WTC11 (cell line): Measurements from ENCODE around the gene TPT1.

Source experiments
- FOXK1 ChIP-seq: sonication (generic); formaldehyde crosslinking; IDR thresholded peaks from 2 replicates; pipeline ENCODE4 v1.8.0; 2022; ENCODE audit warnings: mild to moderate bottlenecking, moderate library complexity, missing genetic modification reagents
- NFE2L1 ChIP-seq: sonication (generic); formaldehyde crosslinking; IDR thresholded peaks from 2 replicates; pipeline ENCODE4 v1.8.1; 2023; ENCODE audit warnings: missing genetic modification reagents
- TCF7 ChIP-seq: sonication (generic); formaldehyde crosslinking; IDR thresholded peaks from 2 replicates; pipeline ENCODE4 v1.8.0; 2022; ENCODE audit warnings: mild to moderate bottlenecking, low read depth, missing genetic modification reagents, moderate library complexity
- TEAD4 ChIP-seq: sonication (generic); formaldehyde crosslinking; IDR thresholded peaks from 2 replicates; pipeline ENCODE4 v1.8.0; 2022; ENCODE audit warnings: mild to moderate bottlenecking, missing genetic modification reagents
- ZNF138 ChIP-seq: sonication (generic); formaldehyde crosslinking; conservative IDR thresholded peaks from 2 replicates; pipeline ENCODE4 v1.8.1; 2022; ENCODE audit warnings: mild to moderate bottlenecking, moderate library complexity, missing genetic modification reagents
- TF ChIP-seq, protein P1 (sequence below): sonication (generic); formaldehyde crosslinking; IDR thresholded peaks from 2 replicates; pipeline ENCODE4 v1.8.0; 2022; ENCODE audit warnings: missing genetic modification reagents
- TF ChIP-seq, protein P2 (sequence below): fragments of 200-600 bp; IDR thresholded peaks from 2 replicates; pipeline ENCODE4 v1.8.0; 2022; ENCODE audit warnings: antibody characterized with exemption
- TF ChIP-seq, protein P3 (sequence below): sonication (generic); formaldehyde crosslinking; IDR thresholded peaks from 2 replicates; pipeline ENCODE4 v1.8.0; 2022; ENCODE audit warnings: mild to moderate bottlenecking, missing genetic modification reagents
- TF ChIP-seq, protein P4 (sequence below): sonication (generic); formaldehyde crosslinking; IDR thresholded peaks from 2 replicates; pipeline ENCODE4 v1.8.1; 2022; ENCODE audit warnings: mild to moderate bottlenecking, moderate library complexity, missing genetic modification reagents
- TF ChIP-seq, protein P5 (sequence below): fragments of 250-450 bp; sonication (Bioruptor Pico); IDR thresholded peaks from 2 replicates; pipeline ENCODE4 v1.9.0; 2021; ENCODE audit warnings: mild to moderate bottlenecking
- TF ChIP-seq, protein P6 (sequence below): sonication (generic); formaldehyde crosslinking; IDR thresholded peaks from 2 replicates; pipeline ENCODE4 v1.8.0; 2022; ENCODE audit warnings: mild to moderate bottlenecking, missing genetic modification reagents
- TF ChIP-seq, protein P7 (sequence below): sonication (generic); formaldehyde crosslinking; IDR thresholded peaks from 2 replicates; pipeline ENCODE4 v1.8.1; 2022; ENCODE audit warnings: low read depth, missing genetic modification reagents, borderline replicate concordance
- TF ChIP-seq, protein P8 (sequence below): sonication (generic); formaldehyde crosslinking; IDR thresholded peaks from 2 replicates; pipeline ENCODE4 v1.8.1; 2022; ENCODE audit warnings: missing genetic modification reagents, borderline replicate concordance
- TF ChIP-seq, protein P9 (sequence below): sonication (generic); formaldehyde crosslinking; IDR thresholded peaks from 2 replicates; pipeline ENCODE4 v1.8.0; 2022; ENCODE audit warnings: mild to moderate bottlenecking, missing genetic modification reagents

DNA sequence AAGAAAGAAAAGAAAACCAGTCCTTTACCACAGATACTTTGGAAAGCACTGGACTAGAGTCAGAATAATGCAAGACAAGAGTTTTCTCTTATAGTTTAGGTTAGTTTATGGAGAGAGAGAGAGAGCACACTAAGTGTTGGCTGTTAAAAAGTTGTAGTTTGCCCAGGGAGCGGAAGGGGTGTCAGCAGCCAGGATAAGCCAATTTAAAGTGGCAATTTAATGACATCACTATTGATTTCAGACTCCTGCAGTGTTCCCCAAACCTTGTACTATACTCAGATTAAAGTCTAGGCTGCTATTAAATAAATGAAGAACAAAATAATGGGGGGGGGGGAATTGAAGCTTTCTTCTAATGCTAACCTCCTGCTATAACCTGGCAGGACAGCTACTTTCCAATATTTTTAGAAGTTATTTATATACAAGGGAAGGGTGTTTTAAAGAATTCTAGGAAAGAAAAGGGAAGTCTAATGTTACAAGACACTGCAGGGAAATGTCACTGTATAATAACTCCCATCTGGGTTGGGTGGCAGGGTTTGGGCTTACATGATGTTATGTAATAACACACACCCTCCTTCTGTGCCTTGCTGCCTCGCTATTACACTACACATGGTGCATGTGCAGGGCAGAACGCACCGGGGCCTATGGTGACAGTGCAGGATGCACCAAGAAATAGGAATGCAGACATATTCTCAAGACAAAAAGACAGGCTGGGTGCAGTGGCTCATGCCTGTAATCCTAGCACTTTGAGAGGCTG, 19.9 kb downstream of the TPT1 start:
- TF ChIP-seq, protein P1, sequence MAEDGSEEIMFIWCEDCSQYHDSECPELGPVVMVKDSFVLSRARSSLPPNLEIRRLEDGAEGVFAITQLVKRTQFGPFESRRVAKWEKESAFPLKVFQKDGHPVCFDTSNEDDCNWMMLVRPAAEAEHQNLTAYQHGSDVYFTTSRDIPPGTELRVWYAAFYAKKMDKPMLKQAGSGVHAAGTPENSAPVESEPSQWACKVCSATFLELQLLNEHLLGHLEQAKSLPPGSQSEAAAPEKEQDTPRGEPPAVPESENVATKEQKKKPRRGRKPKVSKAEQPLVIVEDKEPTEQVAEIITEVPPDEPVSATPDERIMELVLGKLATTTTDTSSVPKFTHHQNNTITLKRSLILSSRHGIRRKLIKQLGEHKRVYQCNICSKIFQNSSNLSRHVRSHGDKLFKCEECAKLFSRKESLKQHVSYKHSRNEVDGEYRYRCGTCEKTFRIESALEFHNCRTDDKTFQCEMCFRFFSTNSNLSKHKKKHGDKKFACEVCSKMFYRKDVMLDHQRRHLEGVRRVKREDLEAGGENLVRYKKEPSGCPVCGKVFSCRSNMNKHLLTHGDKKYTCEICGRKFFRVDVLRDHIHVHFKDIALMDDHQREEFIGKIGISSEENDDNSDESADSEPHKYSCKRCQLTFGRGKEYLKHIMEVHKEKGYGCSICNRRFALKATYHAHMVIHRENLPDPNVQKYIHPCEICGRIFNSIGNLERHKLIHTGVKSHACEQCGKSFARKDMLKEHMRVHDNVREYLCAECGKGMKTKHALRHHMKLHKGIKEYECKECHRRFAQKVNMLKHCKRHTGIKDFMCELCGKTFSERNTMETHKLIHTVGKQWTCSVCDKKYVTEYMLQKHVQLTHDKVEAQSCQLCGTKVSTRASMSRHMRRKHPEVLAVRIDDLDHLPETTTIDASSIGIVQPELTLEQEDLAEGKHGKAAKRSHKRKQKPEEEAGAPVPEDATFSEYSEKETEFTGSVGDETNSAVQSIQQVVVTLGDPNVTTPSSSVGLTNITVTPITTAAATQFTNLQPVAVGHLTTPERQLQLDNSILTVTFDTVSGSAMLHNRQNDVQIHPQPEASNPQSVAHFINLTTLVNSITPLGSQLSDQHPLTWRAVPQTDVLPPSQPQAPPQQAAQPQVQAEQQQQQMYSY (CRISPR knock-in tag) = no peak
- TF ChIP-seq, protein P2, sequence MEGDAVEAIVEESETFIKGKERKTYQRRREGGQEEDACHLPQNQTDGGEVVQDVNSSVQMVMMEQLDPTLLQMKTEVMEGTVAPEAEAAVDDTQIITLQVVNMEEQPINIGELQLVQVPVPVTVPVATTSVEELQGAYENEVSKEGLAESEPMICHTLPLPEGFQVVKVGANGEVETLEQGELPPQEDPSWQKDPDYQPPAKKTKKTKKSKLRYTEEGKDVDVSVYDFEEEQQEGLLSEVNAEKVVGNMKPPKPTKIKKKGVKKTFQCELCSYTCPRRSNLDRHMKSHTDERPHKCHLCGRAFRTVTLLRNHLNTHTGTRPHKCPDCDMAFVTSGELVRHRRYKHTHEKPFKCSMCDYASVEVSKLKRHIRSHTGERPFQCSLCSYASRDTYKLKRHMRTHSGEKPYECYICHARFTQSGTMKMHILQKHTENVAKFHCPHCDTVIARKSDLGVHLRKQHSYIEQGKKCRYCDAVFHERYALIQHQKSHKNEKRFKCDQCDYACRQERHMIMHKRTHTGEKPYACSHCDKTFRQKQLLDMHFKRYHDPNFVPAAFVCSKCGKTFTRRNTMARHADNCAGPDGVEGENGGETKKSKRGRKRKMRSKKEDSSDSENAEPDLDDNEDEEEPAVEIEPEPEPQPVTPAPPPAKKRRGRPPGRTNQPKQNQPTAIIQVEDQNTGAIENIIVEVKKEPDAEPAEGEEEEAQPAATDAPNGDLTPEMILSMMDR = no peak
- TF ChIP-seq, protein P3, sequence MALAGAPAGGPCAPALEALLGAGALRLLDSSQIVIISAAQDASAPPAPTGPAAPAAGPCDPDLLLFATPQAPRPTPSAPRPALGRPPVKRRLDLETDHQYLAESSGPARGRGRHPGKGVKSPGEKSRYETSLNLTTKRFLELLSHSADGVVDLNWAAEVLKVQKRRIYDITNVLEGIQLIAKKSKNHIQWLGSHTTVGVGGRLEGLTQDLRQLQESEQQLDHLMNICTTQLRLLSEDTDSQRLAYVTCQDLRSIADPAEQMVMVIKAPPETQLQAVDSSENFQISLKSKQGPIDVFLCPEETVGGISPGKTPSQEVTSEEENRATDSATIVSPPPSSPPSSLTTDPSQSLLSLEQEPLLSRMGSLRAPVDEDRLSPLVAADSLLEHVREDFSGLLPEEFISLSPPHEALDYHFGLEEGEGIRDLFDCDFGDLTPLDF (CRISPR knock-in tag) = no peak
- TF ChIP-seq, protein P4, sequence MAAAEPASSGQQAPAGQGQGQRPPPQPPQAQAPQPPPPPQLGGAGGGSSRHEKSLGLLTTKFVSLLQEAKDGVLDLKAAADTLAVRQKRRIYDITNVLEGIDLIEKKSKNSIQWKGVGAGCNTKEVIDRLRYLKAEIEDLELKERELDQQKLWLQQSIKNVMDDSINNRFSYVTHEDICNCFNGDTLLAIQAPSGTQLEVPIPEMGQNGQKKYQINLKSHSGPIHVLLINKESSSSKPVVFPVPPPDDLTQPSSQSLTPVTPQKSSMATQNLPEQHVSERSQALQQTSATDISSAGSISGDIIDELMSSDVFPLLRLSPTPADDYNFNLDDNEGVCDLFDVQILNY (CRISPR knock-in tag) = no peak
- TF ChIP-seq, protein P5, sequence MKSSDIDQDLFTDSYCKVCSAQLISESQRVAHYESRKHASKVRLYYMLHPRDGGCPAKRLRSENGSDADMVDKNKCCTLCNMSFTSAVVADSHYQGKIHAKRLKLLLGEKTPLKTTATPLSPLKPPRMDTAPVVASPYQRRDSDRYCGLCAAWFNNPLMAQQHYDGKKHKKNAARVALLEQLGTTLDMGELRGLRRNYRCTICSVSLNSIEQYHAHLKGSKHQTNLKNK (CRISPR knock-in tag) = no peak
- TF ChIP-seq, protein P6, sequence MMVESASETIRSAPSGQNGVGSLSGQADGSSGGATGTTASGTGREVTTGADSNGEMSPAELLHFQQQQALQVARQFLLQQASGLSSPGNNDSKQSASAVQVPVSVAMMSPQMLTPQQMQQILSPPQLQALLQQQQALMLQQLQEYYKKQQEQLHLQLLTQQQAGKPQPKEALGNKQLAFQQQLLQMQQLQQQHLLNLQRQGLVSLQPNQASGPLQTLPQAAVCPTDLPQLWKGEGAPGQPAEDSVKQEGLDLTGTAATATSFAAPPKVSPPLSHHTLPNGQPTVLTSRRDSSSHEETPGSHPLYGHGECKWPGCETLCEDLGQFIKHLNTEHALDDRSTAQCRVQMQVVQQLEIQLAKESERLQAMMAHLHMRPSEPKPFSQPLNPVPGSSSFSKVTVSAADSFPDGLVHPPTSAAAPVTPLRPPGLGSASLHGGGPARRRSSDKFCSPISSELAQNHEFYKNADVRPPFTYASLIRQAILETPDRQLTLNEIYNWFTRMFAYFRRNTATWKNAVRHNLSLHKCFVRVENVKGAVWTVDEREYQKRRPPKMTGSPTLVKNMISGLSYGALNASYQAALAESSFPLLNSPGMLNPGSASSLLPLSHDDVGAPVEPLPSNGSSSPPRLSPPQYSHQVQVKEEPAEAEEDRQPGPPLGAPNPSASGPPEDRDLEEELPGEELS (CRISPR knock-in tag) = no peak
- TF ChIP-seq FOXK1 (CRISPR knock-in tag) (no peak), ZNF138 (CRISPR knock-in tag) (no peak), TEAD4 (CRISPR knock-in tag) (no peak), NFE2L1 (CRISPR knock-in tag) (no peak), TCF7 (CRISPR knock-in tag) (no peak)
- TF ChIP-seq, protein P7, sequence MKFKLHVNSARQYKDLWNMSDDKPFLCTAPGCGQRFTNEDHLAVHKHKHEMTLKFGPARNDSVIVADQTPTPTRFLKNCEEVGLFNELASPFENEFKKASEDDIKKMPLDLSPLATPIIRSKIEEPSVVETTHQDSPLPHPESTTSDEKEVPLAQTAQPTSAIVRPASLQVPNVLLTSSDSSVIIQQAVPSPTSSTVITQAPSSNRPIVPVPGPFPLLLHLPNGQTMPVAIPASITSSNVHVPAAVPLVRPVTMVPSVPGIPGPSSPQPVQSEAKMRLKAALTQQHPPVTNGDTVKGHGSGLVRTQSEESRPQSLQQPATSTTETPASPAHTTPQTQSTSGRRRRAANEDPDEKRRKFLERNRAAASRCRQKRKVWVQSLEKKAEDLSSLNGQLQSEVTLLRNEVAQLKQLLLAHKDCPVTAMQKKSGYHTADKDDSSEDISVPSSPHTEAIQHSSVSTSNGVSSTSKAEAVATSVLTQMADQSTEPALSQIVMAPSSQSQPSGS (CRISPR knock-in tag) = no peak
- TF ChIP-seq, protein P8, sequence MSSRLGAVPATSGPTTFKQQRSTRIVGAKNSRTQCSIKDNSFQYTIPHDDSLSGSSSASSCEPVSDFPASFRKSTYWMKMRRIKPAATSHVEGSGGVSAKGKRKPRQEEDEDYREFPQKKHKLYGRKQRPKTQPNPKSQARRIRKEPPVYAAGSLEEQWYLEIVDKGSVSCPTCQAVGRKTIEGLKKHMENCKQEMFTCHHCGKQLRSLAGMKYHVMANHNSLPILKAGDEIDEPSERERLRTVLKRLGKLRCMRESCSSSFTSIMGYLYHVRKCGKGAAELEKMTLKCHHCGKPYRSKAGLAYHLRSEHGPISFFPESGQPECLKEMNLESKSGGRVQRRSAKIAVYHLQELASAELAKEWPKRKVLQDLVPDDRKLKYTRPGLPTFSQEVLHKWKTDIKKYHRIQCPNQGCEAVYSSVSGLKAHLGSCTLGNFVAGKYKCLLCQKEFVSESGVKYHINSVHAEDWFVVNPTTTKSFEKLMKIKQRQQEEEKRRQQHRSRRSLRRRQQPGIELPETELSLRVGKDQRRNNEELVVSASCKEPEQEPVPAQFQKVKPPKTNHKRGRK (CRISPR knock-in tag) = no peak
- TF ChIP-seq, protein P9, sequence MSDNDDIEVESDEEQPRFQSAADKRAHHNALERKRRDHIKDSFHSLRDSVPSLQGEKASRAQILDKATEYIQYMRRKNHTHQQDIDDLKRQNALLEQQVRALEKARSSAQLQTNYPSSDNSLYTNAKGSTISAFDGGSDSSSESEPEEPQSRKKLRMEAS = no peak
